GM10266 (cell line): Measurements from ENCODE around the gene NPIPB4.
"Not testable (repeated sequence)": the region's sequence is repeated elsewhere in the genome, so short reads cannot be mapped to it uniquely, and the experiment has no call there.

ENCODE experiments used
- DNase-seq: peaks from one replicate; pipeline ENCODE4 v3.0.0; 2012; ENCODE audit errors: extremely low spot score

Gene NPIPB4

GRCh38 chr16:21857656-21858055 lies at the start of gene NPIPB4:
TSS of gene NPIPB4 (minus strand) at chr16:21857756. CDS start at chr16:21857378, 378 bp downstream.
- DNase-seq = not testable (repeated sequence)

GRCh38 chr16:21898998-21899397 lies 41.4 kb upstream of the NPIPB4 start:
- not testable (repeated sequence) for DNase-seq

- DNase-seq = not testable (repeated sequence)
Measured at GRCh38 chr16:21881988-21882387, 24.4 kb upstream of the NPIPB4 start.

GRCh38 chr16:21837186-21837585 lies 20.4 kb downstream of the NPIPB4 start:
- not testable (repeated sequence) for DNase-seq

- not testable (repeated sequence) for DNase-seq
Measured at GRCh38 chr16:21836334-21836733, 21.2 kb downstream of the NPIPB4 start.

- not testable (repeated sequence) for DNase-seq
Measured at GRCh38 chr16:21835747-21836146, 21.8 kb downstream of the NPIPB4 start.

GRCh38 chr16:21834211-21834610 lies 23.3 kb downstream of the NPIPB4 start:
- DNase-seq = not testable (repeated sequence)

GRCh38 chr16:21829929-21830328 lies 27.6 kb downstream of the NPIPB4 start:
- not testable (repeated sequence) for DNase-seq

- not testable (repeated sequence) for DNase-seq
Measured at GRCh38 chr16:21826067-21826706, 31.4 kb downstream of the NPIPB4 start.

GRCh38 chr16:21825526-21825925 lies 32.0 kb downstream of the NPIPB4 start:
- not testable (repeated sequence) for DNase-seq

- not testable (repeated sequence) for DNase-seq
Measured at GRCh38 chr16:21823258-21823657, 34.3 kb downstream of the NPIPB4 start.

- DNase-seq = not testable (repeated sequence)
Measured at GRCh38 chr16:21820908-21821465, 36.6 kb downstream of the NPIPB4 start.

- DNase-seq = peak; percentile 17
Measured at GRCh38 chr16:21820028-21820907, 37.3 kb downstream of the NPIPB4 start.

GRCh38 chr16:21819617-21820016 lies 37.9 kb downstream of the NPIPB4 start:
- DNase-seq = not testable (repeated sequence)

GRCh38 chr16:21817012-21817411 lies 40.5 kb downstream of the NPIPB4 start:
- DNase-seq = not testable (repeated sequence)

- DNase-seq = not testable (repeated sequence)
Measured at GRCh38 chr16:21815694-21816093, 41.9 kb downstream of the NPIPB4 start.

- not testable (repeated sequence) for DNase-seq
Measured at GRCh38 chr16:21802375-21802663, 55.2 kb downstream of the NPIPB4 start.
